Effector CD8-positive, alpha-beta T cell (primary cell): Measurements from ENCODE around the gene GALNT14.

Experiments
- DNase-seq: peaks from one replicate; lab custom pipeline; 2025; lab: John Stamatoyannopoulos, UW

GALNT14 gene

GRCh38 chr2:30974554-30974953, 163.7 kb downstream of the GALNT14 start:
- DNase-seq, result no peak

GRCh38 chr2:30974092-30974491, 164.1 kb downstream of the GALNT14 start:
- DNase-seq, result no peak

GRCh38 chr2:30971231-30972025, 166.8 kb downstream of the GALNT14 start:
- no peak for DNase-seq

DNA sequence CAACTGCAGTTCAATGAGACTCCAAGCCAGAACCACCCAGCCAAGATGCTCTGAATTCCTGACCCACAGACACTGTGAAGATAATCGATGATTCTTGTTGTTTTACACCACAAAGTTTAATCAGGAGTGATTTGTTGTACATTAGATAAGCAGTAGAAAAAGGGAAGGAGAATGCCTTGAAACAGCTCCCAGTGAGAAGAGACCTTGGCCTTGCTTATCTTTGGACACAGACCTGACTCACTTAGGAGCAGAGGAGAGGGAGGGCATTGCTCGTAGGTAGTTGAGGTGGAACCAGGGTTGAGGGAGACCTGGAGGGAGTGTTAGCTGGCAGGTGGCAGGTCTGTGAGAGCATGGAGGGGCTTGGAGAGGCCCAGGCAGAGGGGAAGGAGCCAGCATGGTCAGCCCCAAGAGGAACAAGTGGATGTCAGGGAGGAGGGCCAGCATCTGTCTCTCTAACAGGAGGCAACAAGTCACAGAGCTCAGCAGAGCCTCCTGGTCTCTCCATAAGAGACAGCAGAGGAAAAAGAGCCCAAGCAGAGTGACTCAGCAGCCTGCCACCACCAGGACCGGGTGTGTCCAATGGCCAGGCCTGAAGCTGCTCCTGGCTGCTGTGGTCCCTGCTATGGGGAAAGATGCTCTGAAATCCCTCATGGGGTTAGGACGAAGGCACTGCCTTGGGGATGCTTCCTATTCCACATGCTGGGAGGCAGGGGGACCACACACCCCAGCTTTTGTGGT, 169.4 kb downstream of the GALNT14 start:
- no peak for DNase-seq

GRCh38 chr2:30966786-30967185, 171.5 kb downstream of the GALNT14 start:
- no peak for DNase-seq

GRCh38 chr2:30965022-30965531, 173.2 kb downstream of the GALNT14 start:
- DNase-seq, result no peak

- DNase-seq, result no peak
Observed at GRCh38 chr2:30964334-30965005, 173.8 kb downstream of the GALNT14 start.

- no peak for DNase-seq
Observed at GRCh38 chr2:30963184-30963583, 175.1 kb downstream of the GALNT14 start.

DNA sequence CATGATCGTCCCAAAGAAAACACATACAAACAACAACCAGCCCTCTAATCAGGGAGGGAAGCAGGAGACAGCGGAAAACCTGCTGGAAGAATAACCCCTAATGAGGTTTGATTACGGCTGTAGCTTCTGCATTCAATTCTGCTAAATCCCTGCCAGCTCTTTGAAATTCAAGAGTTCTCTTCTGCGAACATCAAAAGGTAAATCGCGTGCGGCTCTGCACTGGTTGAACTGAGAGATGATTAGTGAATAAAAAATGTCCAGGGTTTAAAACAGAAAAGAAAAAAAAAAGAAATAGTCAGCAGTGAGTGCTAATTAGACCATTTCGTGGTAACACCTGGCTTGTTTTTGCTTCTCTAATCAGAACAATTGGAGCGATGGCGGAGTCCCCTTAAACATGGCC, 178.0 kb downstream of the GALNT14 start:
- DNase-seq, result no peak

- no peak for DNase-seq
Observed at GRCh38 chr2:30959653-30960052, 178.6 kb downstream of the GALNT14 start.

GRCh38 chr2:30958918-30959265, 179.3 kb downstream of the GALNT14 start:
- DNase-seq, result no peak

- DNase-seq, result no peak
Observed at GRCh38 chr2:30958193-30958917, 179.9 kb downstream of the GALNT14 start.

- DNase-seq, result no peak
Observed at GRCh38 chr2:30957591-30957990, 180.6 kb downstream of the GALNT14 start.

GRCh38 chr2:30956995-30957394, 181.2 kb downstream of the GALNT14 start:
- no peak for DNase-seq

GRCh38 chr2:30955516-30956132, 182.6 kb downstream of the GALNT14 start:
- DNase-seq, result no peak

GRCh38 chr2:30950339-30950738, 187.9 kb downstream of the GALNT14 start:
- no peak for DNase-seq

- no peak for DNase-seq
Observed at GRCh38 chr2:30949435-30949834, 188.8 kb downstream of the GALNT14 start.

DNA sequence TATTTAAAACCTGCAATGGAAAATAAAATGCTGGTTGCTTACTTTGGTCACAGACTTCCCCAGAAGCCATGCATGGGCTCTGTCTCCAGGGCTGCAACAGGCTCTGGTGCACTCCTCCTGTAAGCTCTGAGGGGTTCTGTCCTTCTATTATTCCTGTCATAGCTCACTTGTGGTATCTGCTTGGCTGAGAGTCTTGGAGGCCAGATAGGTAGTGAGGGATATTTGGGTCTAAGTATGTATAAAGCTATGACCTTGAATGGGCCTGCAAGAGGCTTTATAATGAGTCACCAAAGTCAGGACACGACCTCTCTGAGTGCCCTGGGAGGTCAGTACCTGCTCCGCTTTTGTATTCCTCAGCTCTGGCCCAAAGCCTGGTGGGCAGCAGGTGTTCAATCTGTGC, 189.4 kb downstream of the GALNT14 start:
- no peak for DNase-seq

DNA sequence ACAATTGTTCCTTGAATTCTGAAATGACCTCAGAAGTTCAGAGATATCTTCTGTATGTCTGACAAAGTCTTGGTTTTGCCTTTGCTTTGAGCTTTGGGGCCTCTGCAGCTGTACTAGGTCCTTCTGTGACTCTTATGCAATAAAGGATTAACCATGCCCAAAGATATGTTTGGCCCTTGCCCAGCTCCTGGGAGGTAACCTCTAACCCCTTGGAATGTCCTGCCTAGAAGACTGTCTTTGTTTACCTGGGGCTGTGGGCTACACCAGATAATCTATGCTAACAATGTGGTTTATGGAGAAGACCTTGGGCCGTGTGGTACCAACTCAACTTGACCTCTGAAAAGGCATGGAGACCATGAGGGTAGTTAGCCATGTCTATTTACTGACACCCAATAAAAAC, 190.1 kb downstream of the GALNT14 start:
- no peak for DNase-seq

DNA sequence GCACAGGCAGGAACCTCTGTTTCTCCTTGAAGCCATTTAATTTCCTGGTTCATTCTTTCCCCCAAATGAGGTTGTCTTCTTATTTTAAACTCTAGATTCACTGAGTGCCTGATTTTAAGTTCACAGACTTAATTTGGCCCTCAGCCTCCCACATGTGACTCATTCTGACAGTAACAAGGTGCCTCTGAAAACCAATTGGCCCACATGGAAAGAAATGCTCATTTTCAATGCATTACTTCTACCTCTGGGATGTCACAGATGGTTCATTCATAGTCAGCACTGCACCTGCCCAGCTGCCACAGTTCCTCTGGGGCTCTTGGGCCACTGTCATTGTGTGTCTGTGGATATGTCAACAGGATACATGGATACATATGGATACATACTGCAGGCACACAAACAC, 190.6 kb downstream of the GALNT14 start:
- DNase-seq, result no peak

DNA sequence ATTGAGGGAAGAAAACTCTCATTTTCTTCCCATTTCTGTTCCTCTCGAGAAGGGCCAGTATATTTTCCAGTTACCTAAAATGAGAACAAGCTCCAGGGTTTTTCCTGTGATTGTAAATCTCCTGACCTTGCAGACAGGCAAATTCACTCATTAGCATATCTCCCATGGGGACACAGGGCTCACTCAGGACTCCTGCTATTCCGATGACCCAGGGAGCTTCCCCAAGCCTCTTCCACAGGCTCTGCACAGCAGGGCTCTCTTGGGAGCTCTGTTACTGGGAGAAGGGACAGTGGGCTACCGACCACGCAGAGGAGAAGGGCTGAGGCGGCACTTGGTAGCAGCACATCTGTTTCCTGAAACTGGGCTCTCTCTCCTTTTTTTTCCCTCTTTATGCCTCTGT, 195.8 kb downstream of the GALNT14 start:
- no peak for DNase-seq

- no peak for DNase-seq
Observed at GRCh38 chr2:30940839-30941238, 197.4 kb downstream of the GALNT14 start.
